Ascending aorta (tissue), 2 donors: ENCODE measurements around the gene TFCP2L1. TPM values are rescaled to one million over a fixed set of nuclear protein-coding genes. Genes with fewer than 3 reads are reported as not detected.

Experiments used
- DNase-seq, 2 donors: peaks; one replicate each; pipeline ENCODE4 v3.0.0-alpha.2; 2019; ENCODE audit warnings: low spot score in 2 of 2
- H3K27ac ChIP-seq, 2 donors: fragments of 200-600 bp; sonication (generic); one replicate each; pipeline ENCODE4 v1.5.1; 2016 to 2017; ENCODE audit warnings: mild to moderate bottlenecking in 1 of 2
- H3K27me3 ChIP-seq: fragments of 200-600 bp; sonication (generic); one replicate; pipeline ENCODE4 v1.5.1; 2017
- H3K36me3 ChIP-seq, 2 donors: fragments of 200-600 bp; sonication (generic); one replicate each; pipeline ENCODE4 v1.5.1; 2016
- H3K4me1 ChIP-seq, 2 donors: fragments of 200-600 bp; sonication (generic); one replicate each; pipeline ENCODE4 v1.5.1; 2016 to 2017; ENCODE audit warnings: mild to moderate bottlenecking in 1 of 2
- H3K4me3 ChIP-seq, 2 donors: fragments of 200-600 bp; sonication (generic); one replicate each; pipeline ENCODE4 v1.5.1; 2016 to 2017; ENCODE audit warnings: mild to moderate bottlenecking in 1 of 2
- H3K9me3 ChIP-seq, 2 donors: fragments of 200-600 bp; sonication (generic); one replicate each; pipeline ENCODE4 v1.5.1; 2016
- CTCF ChIP-seq, 3 experiments: fragments of 200-600 bp in 2 of 3; fragments of 450-650 bp in 1 of 3; sonication (generic) in 2 of 3; IDR thresholded peaks; one replicate each; pipeline ENCODE4 v1.5.1; 2016 to 2019; ENCODE audit warnings: antibody characterized with exemption in 3 of 3, mild to moderate bottlenecking in 1 of 3, moderate library complexity in 1 of 3
- intact Hi-C: fragments of 100-400 bp; cut with DNase I; formaldehyde crosslinking; loops from one replicate; pipeline ENCODE4 v1.15.1; 2023
- total RNA-seq: library from RNA; depleted of rRNA; stranded (reverse); fragments of >200 nt; gene quantifications from one replicate; pipeline ENCODE4 v1.1.0, GENCODE V29; 2016

The TFCP2L1 gene
- total RNA-seq, 1 donor from 2014 or later, result 5.5 TPM

- no peak overlapping the region for H3K27ac ChIP-seq
- no peaks in the 10 kb centered on the region for H3K9me3 ChIP-seq
- H3K36me3 ChIP-seq, result no peaks in the 10 kb centered on the region
- H3K27me3 ChIP-seq, result no peaks in the 10 kb centered on the region
- H3K4me3 ChIP-seq, result no peak overlapping the region
- intact Hi-C loops, result no loop called here
- no peak for DNase-seq
- no peak for TF ChIP-seq CTCF (IDR thresholded peaks at IDR 0.05)
- no peaks in the 10 kb centered on the region for H3K4me1 ChIP-seq
Observed at GRCh38 chr2:121242976-121243375, 42.0 kb downstream of the TFCP2L1 start.

- Histone ChIP-seq H3K27ac (no peak overlapping the region), H3K27me3 (no peaks in the 10 kb centered on the region), H3K4me1 (no peaks in the 10 kb centered on the region), H3K36me3 (no peaks in the 10 kb centered on the region), H3K9me3 (no peaks in the 10 kb centered on the region), H3K4me3 (no peak overlapping the region)
- intact Hi-C loops, result no loop called here
- TF ChIP-seq CTCF (IDR thresholded peaks at IDR 0.05), result no peak
- no peak for DNase-seq
Observed at GRCh38 chr2:121242175-121242875, 42.7 kb downstream of the TFCP2L1 start.

DNA sequence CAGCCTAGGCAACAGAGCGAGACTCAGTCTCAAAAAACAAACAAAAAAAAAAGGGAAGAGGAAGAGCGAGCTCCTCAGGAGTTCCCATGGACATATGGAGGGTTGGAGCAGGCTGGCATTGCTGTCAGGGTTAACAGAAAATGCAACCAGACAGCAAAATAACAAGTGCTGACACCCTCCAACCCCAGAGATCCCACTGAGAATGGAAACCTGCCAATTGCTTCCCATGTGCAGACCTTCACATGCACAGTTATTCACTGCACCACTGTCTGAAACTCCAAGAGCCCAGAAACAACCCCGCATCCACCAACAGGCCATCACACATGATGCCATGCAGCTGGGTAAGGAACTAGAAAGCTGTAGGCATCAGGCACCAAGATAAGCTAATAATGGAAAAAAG lies 43.5 kb downstream of the TFCP2L1 start:
- TF ChIP-seq CTCF (IDR thresholded peaks at IDR 0.05), result no peak
- no peaks in the 10 kb centered on the region for H3K36me3 ChIP-seq
- no peaks in the 10 kb centered on the region for H3K4me1 ChIP-seq

GRCh38 chr2:121240436-121240835 lies 44.6 kb downstream of the TFCP2L1 start:
- no peak overlapping the region for H3K27ac ChIP-seq
- DNase-seq, result no peak
- no peak for TF ChIP-seq CTCF (IDR thresholded peaks at IDR 0.05)
- H3K27me3 ChIP-seq, result no peaks in the 10 kb centered on the region
- H3K4me3 ChIP-seq, result no peak overlapping the region
- intact Hi-C loops, result no loop called here
- no peaks in the 10 kb centered on the region for H3K9me3 ChIP-seq
- H3K36me3 ChIP-seq, result no peaks in the 10 kb centered on the region
- H3K4me1 ChIP-seq, result no peaks in the 10 kb centered on the region

More for the DNA sequence above, 43.5 kb downstream of the TFCP2L1 start:
- no peaks in the 10 kb centered on the region for H3K9me3 ChIP-seq
- H3K4me3 ChIP-seq, result no peak overlapping the region
- DNase-seq, result no peak
- H3K27me3 ChIP-seq, result no peaks in the 10 kb centered on the region
- H3K27ac ChIP-seq, result no peak overlapping the region
- intact Hi-C loops, result no loop called here

- Histone ChIP-seq H3K27ac (no peak overlapping the region), H3K36me3 (no peaks in the 10 kb centered on the region), H3K4me1 (no peaks in the 10 kb centered on the region), H3K9me3 (no peaks in the 10 kb centered on the region), H3K4me3 (no peak overlapping the region), H3K27me3 (no peaks in the 10 kb centered on the region)
- no peak for DNase-seq
- intact Hi-C loops, result no loop called here
- no peak for TF ChIP-seq CTCF (IDR thresholded peaks at IDR 0.05)
Observed at GRCh38 chr2:121239969-121240368, 45.0 kb downstream of the TFCP2L1 start.

GRCh38 chr2:121239471-121239870 lies 45.5 kb downstream of the TFCP2L1 start:
- Histone ChIP-seq H3K4me1 (no peaks in the 10 kb centered on the region), H3K27me3 (no peaks in the 10 kb centered on the region), H3K36me3 (no peaks in the 10 kb centered on the region), H3K27ac (no peak overlapping the region), H3K9me3 (no peaks in the 10 kb centered on the region), H3K4me3 (no peak overlapping the region)
- no peak for DNase-seq
- no peak for TF ChIP-seq CTCF (IDR thresholded peaks at IDR 0.05)
- intact Hi-C loops, result no loop called here
